Stimulated activated naive CD8-positive, alpha-beta T cell treated with anti-CD3 and anti-CD28 coated beads, Interleukin-15, Interleukin-2, amounts not matched to agents 100 U/mL and 50 U/mL, for 24 hours (primary cell): ENCODE results near the gene LPP.
A peak's percentile ranks its signal among the peaks of the same experiment; 100 is the strongest.
"Not testable (repeated sequence)": the region's sequence is repeated elsewhere in the genome, so short reads cannot be mapped to it uniquely, and the experiment has no call there.

ENCODE experiments used
- ATAC-seq: fragments of 150-1000 bp; cut with Tn5 transposase; one replicate; pipeline ENCODE4 v1.10.0; 2021
- DNase-seq: peaks from one replicate; pipeline ENCODE4 v3.0.0; 2021

Gene LPP

GRCh38 chr3:188434594-188434993 lies 280.6 kb downstream of the LPP start:
- ATAC-seq (no peak), DNase-seq (no peak)

- DNase-seq (no peak), ATAC-seq (no peak)
Measured at GRCh38 chr3:188435266-188435665, 281.3 kb downstream of the LPP start.

GRCh38 chr3:188437926-188438325 lies 284.0 kb downstream of the LPP start:
- ATAC-seq (no peak), DNase-seq (no peak)

GRCh38 chr3:188439080-188439479 lies 285.1 kb downstream of the LPP start:
- peak; percentile 77 for ATAC-seq
- DNase-seq = peak; percentile 28

GRCh38 chr3:188440340-188440972 lies 286.5 kb downstream of the LPP start:
- no peak for DNase-seq
- peak; percentile 79 for ATAC-seq

- ATAC-seq (no peak), DNase-seq (no peak)
Measured at GRCh38 chr3:188442430-188442829, 288.5 kb downstream of the LPP start.

GRCh38 chr3:188445175-188445574 lies 291.2 kb downstream of the LPP start:
- not testable (repeated sequence) for ATAC-seq, DNase-seq

GRCh38 chr3:188446014-188446413 lies 292.1 kb downstream of the LPP start:
- peak; percentile 53 for ATAC-seq
- DNase-seq = no peak

GRCh38 chr3:188446766-188447165 lies 292.8 kb downstream of the LPP start:
- DNase-seq (no peak), ATAC-seq (no peak)

- DNase-seq (no peak), ATAC-seq (no peak)
Measured at GRCh38 chr3:188448813-188449212, 294.9 kb downstream of the LPP start.

- ATAC-seq (no peak), DNase-seq (no peak)
Measured at GRCh38 chr3:188449421-188449820, 295.5 kb downstream of the LPP start.

GRCh38 chr3:188452158-188452772 lies 298.3 kb downstream of the LPP start:
- ATAC-seq (no peak), DNase-seq (no peak)

- ATAC-seq (no peak), DNase-seq (no peak)
Measured at GRCh38 chr3:188453431-188454384, 299.8 kb downstream of the LPP start.

GRCh38 chr3:188455748-188456147 lies 301.8 kb downstream of the LPP start:
- DNase-seq = no peak
- ATAC-seq = no peak

GRCh38 chr3:188458756-188459155 lies 304.8 kb downstream of the LPP start:
- DNase-seq (no peak), ATAC-seq (no peak)

- ATAC-seq (no peak), DNase-seq (no peak)
Measured at GRCh38 chr3:188465311-188465710, 311.4 kb downstream of the LPP start.

- ATAC-seq = no peak
- no peak for DNase-seq
Measured at GRCh38 chr3:188468196-188468595, 314.2 kb downstream of the LPP start.

- ATAC-seq (no peak), DNase-seq (no peak)
Measured at GRCh38 chr3:188468662-188469061, 314.7 kb downstream of the LPP start.

- no peak for DNase-seq
- ATAC-seq = no peak
Measured at GRCh38 chr3:188469228-188469885, 315.4 kb downstream of the LPP start.

GRCh38 chr3:188470508-188471130 lies 316.7 kb downstream of the LPP start:
- ATAC-seq = no peak
- DNase-seq = no peak

GRCh38 chr3:188471723-188472122 lies 317.8 kb downstream of the LPP start:
- ATAC-seq (no peak), DNase-seq (no peak)

GRCh38 chr3:188472336-188472735 lies 318.4 kb downstream of the LPP start:
- ATAC-seq (no peak), DNase-seq (no peak)
